HG03108 (cell line): ENCODE results near the gene TMEM163.

Experiments used
- ATAC-seq: cut with Tn5 transposase; IDR thresholded peaks from one replicate; pipeline ENCODE4 v1.9.1; 2021; ENCODE audit warnings: moderate library complexity; ENCODE audit not compliant: unreplicated experiment

Gene TMEM163

GRCh38 chr2:134461511-134461910 lies 257.3 kb downstream of the TMEM163 start:
- no peak for ATAC-seq

- ATAC-seq: no peak
Measured at GRCh38 chr2:134460583-134460998, 258.2 kb downstream of the TMEM163 start.

- no peak for ATAC-seq
Measured at GRCh38 chr2:134459706-134460406, 258.9 kb downstream of the TMEM163 start.

- ATAC-seq: no peak
Measured at GRCh38 chr2:134458950-134459349, 259.9 kb downstream of the TMEM163 start.

GRCh38 chr2:134458473-134458853 lies 260.3 kb downstream of the TMEM163 start:
- no peak for ATAC-seq

GRCh38 chr2:134457765-134458472 lies 260.9 kb downstream of the TMEM163 start:
- no peak for ATAC-seq

GRCh38 chr2:134457353-134457752 lies 261.4 kb downstream of the TMEM163 start:
- ATAC-seq: no peak

GRCh38 chr2:134455426-134455825 lies 263.4 kb downstream of the TMEM163 start:
- no peak for ATAC-seq

GRCh38 chr2:134454931-134455330 lies 263.9 kb downstream of the TMEM163 start:
- ATAC-seq: no peak

- no peak for ATAC-seq
Measured at GRCh38 chr2:134454426-134454825, 264.4 kb downstream of the TMEM163 start.

GRCh38 chr2:134453973-134454372 lies 264.8 kb downstream of the TMEM163 start:
- no peak for ATAC-seq

GRCh38 chr2:134453476-134453875 lies 265.3 kb downstream of the TMEM163 start:
- ATAC-seq: no peak

- no peak for ATAC-seq
Measured at GRCh38 chr2:134452042-134452733, 266.6 kb downstream of the TMEM163 start.

- no peak for ATAC-seq
Measured at GRCh38 chr2:134451347-134451630, 267.5 kb downstream of the TMEM163 start.

GRCh38 chr2:134449751-134450513 lies 268.9 kb downstream of the TMEM163 start:
- no peak for ATAC-seq

- ATAC-seq: no peak
Measured at GRCh38 chr2:134449157-134449556, 269.6 kb downstream of the TMEM163 start.

GRCh38 chr2:134448650-134449049 lies 270.1 kb downstream of the TMEM163 start:
- ATAC-seq: no peak

- no peak for ATAC-seq
Measured at GRCh38 chr2:134447669-134448068, 271.1 kb downstream of the TMEM163 start.

GRCh38 chr2:134446383-134447017 lies 272.3 kb downstream of the TMEM163 start:
- ATAC-seq: no peak

GRCh38 chr2:134445985-134446382 lies 272.8 kb downstream of the TMEM163 start:
- no peak for ATAC-seq

- no peak for ATAC-seq
Measured at GRCh38 chr2:134445116-134445515, 273.7 kb downstream of the TMEM163 start.
